GM19035 (cell line): ENCODE data around the gene IGSF9B.

Experiments
- ATAC-seq: cut with Tn5 transposase; IDR thresholded peaks from one replicate; pipeline ENCODE4 v1.9.1; 2021; ENCODE audit not compliant: unreplicated experiment

Gene IGSF9B

GRCh38 chr11:133985981-133986944 is 29.5 kb upstream of the IGSF9B start:
- ATAC-seq = no peak

- ATAC-seq = peak; percentile 64
Measured at GRCh38 chr11:133984828-133985227, 28.1 kb upstream of the IGSF9B start.

DNA sequence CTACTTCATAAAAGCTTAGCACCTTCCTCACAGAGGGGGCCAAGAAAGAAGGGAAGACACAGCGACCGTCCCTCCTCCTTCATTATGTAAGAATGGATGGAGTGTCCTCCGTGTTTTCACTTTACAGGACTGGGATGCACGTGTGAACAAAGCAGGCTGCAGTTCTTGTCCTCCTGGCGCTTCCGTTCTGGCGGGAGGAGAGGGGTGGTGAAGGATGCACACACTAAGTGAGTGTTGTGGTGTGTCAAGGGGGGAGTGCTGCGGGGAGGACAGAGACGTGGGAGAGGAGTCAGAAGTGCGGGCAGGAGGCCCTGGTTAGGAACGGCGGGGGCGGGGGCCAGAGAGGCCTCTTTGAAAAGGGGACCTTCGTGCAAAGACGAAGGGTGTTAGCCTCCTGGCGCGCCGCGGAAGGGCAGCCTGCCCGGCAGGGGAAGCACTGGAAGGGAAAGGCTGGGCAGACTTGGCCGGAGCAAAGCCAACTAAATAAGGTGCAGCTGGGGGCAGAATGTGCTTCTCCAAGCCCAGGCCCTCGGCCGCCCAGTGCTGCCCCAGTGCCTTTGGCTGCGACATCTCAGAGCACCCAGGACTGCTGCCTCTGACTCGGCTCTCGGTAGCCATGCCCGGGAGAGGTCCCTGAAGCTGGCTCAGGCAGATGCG is 27.0 kb upstream of the IGSF9B start:
- no peak for ATAC-seq

- no peak for ATAC-seq
Measured at GRCh38 chr11:133982876-133983275, 26.1 kb upstream of the IGSF9B start.

DNA sequence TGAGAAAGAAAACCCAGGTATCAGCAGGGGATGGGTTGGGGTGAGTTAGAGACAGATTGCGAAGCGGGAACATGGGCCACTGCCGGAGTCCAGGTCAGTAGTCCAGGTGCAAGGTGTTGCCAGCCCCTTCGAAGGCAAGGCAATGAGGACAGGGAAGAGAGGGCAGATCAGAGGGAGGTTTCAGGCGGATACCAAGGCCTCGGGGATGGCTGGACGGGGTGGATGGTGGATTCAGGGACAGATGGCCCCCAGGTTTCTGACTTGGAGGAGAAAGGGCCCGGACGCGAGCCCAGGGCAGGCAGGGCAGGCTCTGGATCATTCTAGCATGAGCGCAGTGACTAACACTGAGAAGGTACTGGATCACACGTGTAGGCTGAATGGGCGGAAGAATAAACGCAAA is 25.4 kb upstream of the IGSF9B start:
- no peak for ATAC-seq

DNA sequence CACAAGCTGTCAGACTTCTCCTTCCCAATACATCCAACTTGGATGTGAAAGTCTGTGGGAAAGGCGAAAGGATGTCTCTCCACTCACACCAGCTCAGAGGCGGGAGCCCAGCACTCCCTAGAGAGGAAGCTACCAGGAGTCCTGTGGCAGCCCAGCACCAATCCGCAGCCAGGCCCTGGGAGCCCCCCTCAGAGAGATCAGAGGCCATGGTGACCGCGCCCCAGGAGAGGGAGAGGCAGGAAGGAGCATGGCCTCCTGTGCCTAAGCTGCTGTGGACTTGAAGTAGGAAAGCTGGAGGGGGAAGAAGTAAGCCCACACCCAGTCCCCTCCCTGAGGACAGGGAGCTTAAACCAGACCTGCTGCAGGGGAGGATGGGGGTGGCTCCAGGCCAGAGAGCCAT is 24.4 kb upstream of the IGSF9B start:
- no peak for ATAC-seq

- ATAC-seq = no peak
Measured at GRCh38 chr11:133980665-133981064, 23.9 kb upstream of the IGSF9B start.

DNA sequence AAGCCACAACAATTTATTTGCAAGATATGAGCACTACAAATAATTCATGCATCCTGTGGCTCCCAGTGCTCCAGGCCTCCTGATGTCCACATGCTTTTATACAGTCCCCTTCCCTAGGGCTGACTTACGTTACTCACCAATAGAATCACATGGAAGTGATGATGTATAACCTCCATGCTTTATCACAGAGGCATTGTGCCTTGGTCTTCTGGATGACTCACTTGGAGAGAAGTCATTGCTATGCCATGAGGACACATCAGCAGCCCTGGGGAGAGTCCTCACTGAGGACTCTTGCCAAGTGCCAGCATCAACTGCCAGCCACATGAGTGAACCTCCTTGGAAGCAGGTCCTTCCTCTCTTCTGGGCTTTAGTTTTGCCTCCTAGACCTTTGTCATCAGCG is 22.0 kb upstream of the IGSF9B start:
- ATAC-seq = no peak

DNA sequence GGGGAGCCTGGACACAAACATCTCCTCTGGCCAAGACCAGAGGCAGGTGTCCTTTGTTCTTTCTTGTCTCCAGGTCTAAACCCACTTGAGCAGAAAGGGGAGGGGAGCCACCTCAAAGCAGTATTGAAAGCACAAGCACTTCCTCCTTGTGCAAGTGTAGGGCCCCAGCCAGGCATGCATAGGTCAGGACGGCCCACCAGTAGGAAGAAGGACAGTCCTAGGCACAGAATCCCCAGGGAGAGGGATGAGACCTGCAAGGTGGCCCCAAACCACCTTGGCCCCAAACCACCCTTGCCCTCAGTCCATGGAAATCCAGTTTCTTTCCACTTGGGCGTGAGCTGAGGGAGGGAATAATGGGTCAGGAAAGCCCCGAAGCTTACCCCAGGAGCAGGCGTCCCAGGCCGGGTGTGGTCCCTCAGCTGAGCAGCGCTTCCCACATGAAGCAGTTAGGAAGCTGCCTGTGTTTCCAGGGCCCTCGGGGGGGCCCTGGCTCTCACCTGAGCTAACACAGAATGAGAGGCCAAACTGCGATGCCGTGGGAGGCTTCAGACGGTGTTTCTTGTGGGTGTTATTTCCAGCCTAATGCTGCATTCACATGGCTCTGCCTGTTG is 20.4 kb upstream of the IGSF9B start:
- peak; percentile 97 for ATAC-seq

DNA sequence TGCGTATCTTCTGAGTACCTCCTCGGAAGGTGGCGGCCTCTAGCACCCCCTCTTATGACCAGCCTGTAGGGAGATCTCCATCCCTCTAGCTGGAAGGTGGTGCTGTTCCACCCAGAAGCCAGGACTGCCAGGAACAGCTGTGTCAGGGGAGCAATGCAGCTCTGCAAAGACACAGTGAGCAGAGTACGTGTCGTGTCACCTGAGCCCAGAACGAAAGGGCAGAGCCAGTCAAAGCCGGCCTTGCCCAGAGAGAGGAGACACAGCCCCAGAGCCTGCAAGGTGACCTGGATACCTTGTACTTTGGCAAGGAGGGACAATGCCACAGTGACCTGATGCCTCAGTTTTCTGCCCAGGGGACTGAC is 18.7 kb upstream of the IGSF9B start:
- ATAC-seq = no peak

- ATAC-seq = no peak
Measured at GRCh38 chr11:133974836-133975487, 18.2 kb upstream of the IGSF9B start.

DNA sequence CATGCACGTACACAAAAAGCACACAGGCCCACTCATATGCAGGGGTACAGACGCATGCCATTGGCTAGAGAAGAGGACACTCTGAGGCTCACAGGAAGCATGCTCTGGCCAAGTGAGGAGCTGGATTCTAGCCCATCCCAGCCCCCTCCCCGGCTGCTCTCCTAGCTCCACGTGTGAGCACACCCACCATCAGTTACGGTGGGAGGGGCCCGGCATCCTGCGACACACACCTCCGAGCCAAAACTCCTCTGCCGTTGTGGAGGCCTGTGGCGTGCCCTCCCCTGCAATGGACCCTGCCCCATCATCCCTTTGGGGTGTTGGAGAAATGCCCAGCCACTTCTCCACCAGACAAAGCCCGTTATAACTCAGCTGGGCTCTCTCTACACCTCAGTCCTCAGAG is 15.1 kb upstream of the IGSF9B start:
- no peak for ATAC-seq

- ATAC-seq = no peak
Measured at GRCh38 chr11:133969112-133969511, 12.3 kb upstream of the IGSF9B start.

GRCh38 chr11:133968300-133968699 is 11.5 kb upstream of the IGSF9B start:
- no peak for ATAC-seq

GRCh38 chr11:133967599-133968238 is 11.0 kb upstream of the IGSF9B start:
- ATAC-seq = no peak

DNA sequence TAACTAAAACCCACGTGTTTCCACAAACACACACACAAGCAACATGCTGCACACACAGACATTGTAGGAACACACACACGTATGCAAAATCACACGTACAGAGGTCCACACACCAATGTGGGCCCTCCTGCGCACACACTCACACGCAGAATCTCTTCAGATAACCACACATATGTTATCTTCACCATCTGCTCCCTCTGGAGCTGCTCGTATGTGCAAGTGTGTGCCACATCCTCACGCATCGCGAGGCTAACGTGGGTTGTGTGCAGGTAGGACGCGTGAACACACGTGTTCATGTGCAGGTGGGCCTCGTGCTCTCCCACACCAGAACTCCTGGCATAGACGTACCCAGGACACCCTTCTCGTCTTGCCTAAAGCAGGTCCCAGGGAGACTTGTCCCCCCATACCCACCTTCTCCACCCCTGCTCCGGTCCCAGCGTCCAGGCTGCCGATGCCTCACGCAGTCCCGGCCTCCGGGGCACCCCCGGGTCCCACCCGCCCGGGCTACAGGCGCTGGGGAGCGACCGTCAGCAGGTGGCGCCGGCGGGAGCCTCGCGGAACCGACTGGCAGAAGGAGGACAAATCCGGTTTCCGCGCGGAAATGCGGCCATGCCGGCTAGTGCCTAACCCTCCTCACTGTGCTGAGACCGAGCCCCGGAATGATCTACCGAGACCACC is 10.3 kb upstream of the IGSF9B start:
- ATAC-seq = no peak

DNA sequence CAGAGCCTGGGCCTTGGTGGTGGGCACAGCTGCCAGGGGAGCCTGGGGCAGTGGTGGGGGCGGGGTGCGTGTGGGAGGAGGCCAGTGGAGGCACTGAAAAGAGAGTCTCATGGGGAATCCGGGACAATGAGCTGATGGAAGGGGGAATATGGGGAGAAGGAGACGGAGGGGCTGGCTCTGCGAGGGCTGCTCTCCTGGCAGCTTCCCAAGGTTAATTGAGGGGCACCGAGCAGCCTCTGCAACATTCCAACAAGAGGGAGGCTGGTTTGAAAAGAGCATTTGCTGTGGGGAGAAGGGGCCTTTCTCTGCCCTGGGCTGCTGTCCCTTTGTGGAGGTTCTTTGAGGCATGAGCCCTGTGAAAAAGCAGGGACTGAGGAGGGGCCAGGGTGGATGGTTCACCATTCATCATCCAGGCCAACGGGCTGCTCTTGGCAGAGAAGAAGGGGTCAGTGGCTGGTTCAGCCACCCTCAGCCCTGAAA is 9.4 kb upstream of the IGSF9B start:
- no peak for ATAC-seq

DNA sequence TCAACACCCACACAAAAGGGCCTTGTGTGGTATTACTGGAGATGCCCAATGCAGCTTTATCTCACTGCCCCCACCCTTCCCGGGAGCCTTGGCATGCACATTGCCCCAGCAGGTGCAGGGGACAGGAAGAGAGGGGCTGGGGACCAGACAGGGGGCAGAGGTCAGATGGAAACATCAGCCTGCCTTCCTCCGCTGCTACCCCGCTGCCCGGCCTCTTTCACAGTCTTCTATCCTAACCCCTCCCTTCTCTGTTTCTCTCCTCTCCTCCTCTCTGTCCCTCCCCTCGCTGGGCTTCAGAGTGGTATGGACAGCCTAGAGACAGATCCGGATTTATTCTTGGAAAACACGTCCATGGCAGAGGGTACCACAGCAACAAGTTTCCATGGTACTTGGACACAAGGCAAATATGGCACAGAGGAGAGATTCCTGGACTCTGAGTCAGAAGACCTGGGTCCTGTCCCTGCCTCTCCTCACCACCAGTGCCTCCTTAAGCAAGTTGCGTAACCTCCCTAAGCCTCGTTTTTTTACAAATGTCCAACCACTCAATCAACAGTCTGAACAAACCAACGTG is 8.3 kb upstream of the IGSF9B start:
- ATAC-seq = no peak

DNA sequence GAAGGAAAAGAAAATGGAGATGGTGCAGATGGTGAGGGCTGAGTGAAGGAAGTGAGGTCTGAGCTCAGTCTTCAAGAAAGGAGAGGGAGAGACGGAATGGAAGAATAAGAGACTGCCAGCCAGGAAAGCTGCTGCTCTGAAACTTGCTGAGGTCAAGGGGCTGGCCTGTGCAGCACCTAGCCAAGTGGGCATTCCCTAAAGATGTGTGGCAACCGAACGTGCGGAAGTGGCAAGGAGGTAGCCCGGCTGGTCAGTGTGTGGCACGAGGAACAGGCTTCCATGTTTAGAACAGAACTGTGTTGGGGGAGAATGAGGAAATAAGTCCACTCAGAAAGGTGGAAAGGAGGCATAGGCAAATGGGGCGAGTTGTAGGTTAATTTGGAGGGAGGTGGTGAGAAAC is 7.6 kb upstream of the IGSF9B start:
- no peak for ATAC-seq

GRCh38 chr11:133961890-133962289 is 5.1 kb upstream of the IGSF9B start:
- no peak for ATAC-seq
